Esophagus squamous epithelium (tissue), 4 donors: ENCODE results near the gene DCST2.

ENCODE experiments used
- POLR2A ChIP-seq, 4 donors: fragments of 450-650 bp; IDR thresholded peaks; one replicate each; pipeline ENCODE4 v1.6.1; 2017; ENCODE audit warnings: antibody characterized with exemption in 4 of 4, mild to moderate bottlenecking in 4 of 4, moderate library complexity in 3 of 4
- TF ChIP-seq, protein P1 (sequence below), 6 experiments: fragments of 450-650 bp in 4 of 6; fragments of 200-600 bp in 2 of 6; sonication (generic) in 2 of 6; IDR thresholded peaks; one replicate each; pipeline ENCODE4 v1.5.1; 2016 to 2019; ENCODE audit warnings: antibody characterized with exemption in 6 of 6, mild to moderate bottlenecking in 4 of 6, moderate library complexity in 4 of 6

DNA sequence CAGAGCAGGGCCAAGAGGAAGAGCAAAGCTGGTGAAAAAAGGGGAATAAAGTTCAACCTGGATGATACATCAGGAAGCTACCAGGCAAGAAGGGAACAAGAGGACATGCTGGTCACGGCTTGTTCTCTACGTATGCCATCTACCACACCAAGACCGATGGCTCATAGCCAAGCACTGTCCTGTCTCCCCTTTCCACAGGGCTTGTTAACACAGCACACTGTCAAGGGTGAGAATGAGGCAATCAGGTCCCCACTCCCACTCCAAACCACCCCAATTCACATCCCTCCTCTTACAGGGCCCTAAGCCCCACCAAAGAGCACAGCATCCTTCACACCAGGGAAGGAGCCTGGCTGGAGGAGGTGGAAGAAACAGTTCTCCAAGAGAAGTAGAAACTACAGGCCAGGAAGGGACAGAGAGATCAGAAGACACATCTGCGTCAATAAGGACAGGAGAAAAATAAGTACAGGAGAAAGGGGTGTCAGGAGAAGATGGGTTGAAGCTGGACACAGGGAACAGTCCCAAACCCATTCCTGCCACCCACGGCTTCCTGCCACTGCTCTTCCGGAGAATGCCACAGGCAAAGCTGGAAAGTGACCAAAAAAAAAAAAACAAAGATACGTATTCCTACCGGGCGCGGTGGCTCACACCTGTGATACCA lies 62.1 kb downstream of the DCST2 start:
- TF ChIP-seq, protein P1, sequence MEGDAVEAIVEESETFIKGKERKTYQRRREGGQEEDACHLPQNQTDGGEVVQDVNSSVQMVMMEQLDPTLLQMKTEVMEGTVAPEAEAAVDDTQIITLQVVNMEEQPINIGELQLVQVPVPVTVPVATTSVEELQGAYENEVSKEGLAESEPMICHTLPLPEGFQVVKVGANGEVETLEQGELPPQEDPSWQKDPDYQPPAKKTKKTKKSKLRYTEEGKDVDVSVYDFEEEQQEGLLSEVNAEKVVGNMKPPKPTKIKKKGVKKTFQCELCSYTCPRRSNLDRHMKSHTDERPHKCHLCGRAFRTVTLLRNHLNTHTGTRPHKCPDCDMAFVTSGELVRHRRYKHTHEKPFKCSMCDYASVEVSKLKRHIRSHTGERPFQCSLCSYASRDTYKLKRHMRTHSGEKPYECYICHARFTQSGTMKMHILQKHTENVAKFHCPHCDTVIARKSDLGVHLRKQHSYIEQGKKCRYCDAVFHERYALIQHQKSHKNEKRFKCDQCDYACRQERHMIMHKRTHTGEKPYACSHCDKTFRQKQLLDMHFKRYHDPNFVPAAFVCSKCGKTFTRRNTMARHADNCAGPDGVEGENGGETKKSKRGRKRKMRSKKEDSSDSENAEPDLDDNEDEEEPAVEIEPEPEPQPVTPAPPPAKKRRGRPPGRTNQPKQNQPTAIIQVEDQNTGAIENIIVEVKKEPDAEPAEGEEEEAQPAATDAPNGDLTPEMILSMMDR (IDR thresholded peaks at IDR 0.05), result no peak
- TF ChIP-seq POLR2A (IDR thresholded peaks at IDR 0.05), result no peak
